ENCODE results near the gene ESYT1.
A peak's percentile ranks its signal among the peaks of the same experiment; 100 is the strongest.

ESYT1 gene

GRCh38 chr12:56129942-56130495 lies 2.0 kb downstream of the ESYT1 start:
- H3K36me3 ChIP-seq (ENCODE audit: control insufficient read depth, insufficient read depth, low read length) = peaks cover 49% of the 10 kb centered on the region
- peak overlapping the region; percentile 82 for H3K4me3 ChIP-seq (ENCODE audit: extremely low read depth, insufficient read depth, low read length, poor library complexity, severe bottlenecking)
- H3K4me1 ChIP-seq (ENCODE audit: control insufficient read depth, insufficient read depth, low read length, poor library complexity, severe bottlenecking) = peaks cover 21% of the 10 kb centered on the region
- no peak overlapping the region for H3K27ac ChIP-seq (ENCODE audit: low read depth, low read length, severe bottlenecking)
- no peaks in the 10 kb centered on the region for H3K9me3 ChIP-seq (ENCODE audit: control insufficient read depth, low read length)
- 84% methylated on average over 20 of the region's 22 CpGs for WGBS, 2 experiments (ENCODE audit: insufficient coverage in 2 of 2)

- 93% methylated on average over 3 of the region's 4 CpGs; no CpG with 5 or more reads in 1 of the 2 experiments for WGBS, 2 experiments (ENCODE audit: insufficient coverage in 2 of 2)
These were observed 2.8 kb downstream of the ESYT1 start for GRCh38 chr12:56130876-56131275.

GRCh38 chr12:56134897-56135296 lies 6.8 kb downstream of the ESYT1 start:
- Histone ChIP-seq H3K9me3 (ENCODE audit: control insufficient read depth, low read length) (no peaks in the 10 kb centered on the region), H3K4me1 (ENCODE audit: control insufficient read depth, insufficient read depth, low read length, poor library complexity, severe bottlenecking) (peaks cover 2% of the 10 kb centered on the region), H3K27ac (ENCODE audit: low read depth, low read length, severe bottlenecking) (no peak overlapping the region), H3K4me3 (ENCODE audit: extremely low read depth, insufficient read depth, low read length, poor library complexity, severe bottlenecking) (no peak overlapping the region), H3K36me3 (ENCODE audit: control insufficient read depth, insufficient read depth, low read length) (peaks cover 98% of the 10 kb centered on the region)
- 95 to 96% methylated on average over 3 to 4 of the region's 6 CpGs for WGBS, 2 experiments (ENCODE audit: insufficient coverage in 2 of 2)

More at GRCh38 chr12:56130876-56131275, 2.8 kb downstream of the ESYT1 start:
- Histone ChIP-seq H3K9me3 (ENCODE audit: control insufficient read depth, low read length) (no peaks in the 10 kb centered on the region), H3K36me3 (ENCODE audit: control insufficient read depth, insufficient read depth, low read length) (peaks cover 58% of the 10 kb centered on the region), H3K27ac (ENCODE audit: low read depth, low read length, severe bottlenecking) (no peak overlapping the region), H3K4me3 (ENCODE audit: extremely low read depth, insufficient read depth, low read length, poor library complexity, severe bottlenecking) (no peak overlapping the region), H3K4me1 (ENCODE audit: control insufficient read depth, insufficient read depth, low read length, poor library complexity, severe bottlenecking) (peaks cover 21% of the 10 kb centered on the region)

DNA sequence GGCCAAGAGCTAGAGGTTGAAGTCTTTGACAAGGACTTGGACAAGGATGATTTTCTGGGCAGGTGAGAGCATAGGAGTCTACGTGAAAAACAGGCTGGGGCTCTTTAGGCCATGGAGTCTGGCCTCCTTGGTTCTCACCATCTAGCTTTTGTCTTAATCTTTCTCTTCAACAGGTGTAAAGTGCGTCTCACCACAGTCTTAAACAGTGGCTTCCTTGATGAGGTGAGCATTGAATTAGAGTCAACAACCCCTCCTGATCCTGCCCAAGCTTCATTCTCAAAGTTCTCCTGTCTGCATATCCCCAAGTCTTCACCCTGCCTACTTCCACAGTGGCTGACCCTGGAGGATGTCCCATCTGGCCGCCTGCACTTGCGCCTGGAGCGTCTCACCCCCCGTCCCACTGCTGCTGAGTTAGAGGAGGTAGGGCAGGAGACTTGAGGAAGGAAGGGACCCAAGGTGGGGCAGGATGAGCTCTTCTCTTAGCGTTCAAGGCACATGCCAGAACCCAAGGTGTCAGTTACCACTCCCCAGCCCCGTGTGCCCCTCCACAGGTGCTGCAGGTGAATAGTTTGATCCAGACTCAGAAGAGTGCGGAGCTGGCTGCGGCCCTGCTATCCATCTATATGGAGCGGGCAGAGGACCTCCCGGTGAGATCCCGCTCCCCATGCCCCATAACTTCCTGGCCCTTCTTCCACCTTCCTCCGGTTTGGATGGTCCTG lies 9.9 kb downstream of the ESYT1 start:
- no peaks in the 10 kb centered on the region for H3K9me3 ChIP-seq (ENCODE audit: control insufficient read depth, low read length)
- no peaks in the 10 kb centered on the region for H3K4me1 ChIP-seq (ENCODE audit: control insufficient read depth, insufficient read depth, low read length, poor library complexity, severe bottlenecking)
- no peak overlapping the region for H3K27ac ChIP-seq (ENCODE audit: low read depth, low read length, severe bottlenecking)
- H3K36me3 ChIP-seq (ENCODE audit: control insufficient read depth, insufficient read depth, low read length) = peaks cover 99% of the 10 kb centered on the region
- no peak overlapping the region for H3K4me3 ChIP-seq (ENCODE audit: extremely low read depth, insufficient read depth, low read length, poor library complexity, severe bottlenecking)
- WGBS, 2 experiments (ENCODE audit: insufficient coverage in 2 of 2) = 96% methylated on average over 8 to 9 of the region's 14 CpGs

GRCh38 chr12:56141946-56142784 lies 14.1 kb downstream of the ESYT1 start:
- no peaks in the 10 kb centered on the region for H3K9me3 ChIP-seq (ENCODE audit: control insufficient read depth, low read length)
- no peak overlapping the region for H3K4me3 ChIP-seq (ENCODE audit: extremely low read depth, insufficient read depth, low read length, poor library complexity, severe bottlenecking)
- H3K4me1 ChIP-seq (ENCODE audit: control insufficient read depth, insufficient read depth, low read length, poor library complexity, severe bottlenecking) = no peaks in the 10 kb centered on the region
- 89 to 94% methylated on average over 12 to 13 of the region's 19 CpGs for WGBS, 2 experiments (ENCODE audit: insufficient coverage in 2 of 2)
- H3K36me3 ChIP-seq (ENCODE audit: control insufficient read depth, insufficient read depth, low read length) = peaks cover 83% of the 10 kb centered on the region
- no peak overlapping the region for H3K27ac ChIP-seq (ENCODE audit: low read depth, low read length, severe bottlenecking)

DNA sequence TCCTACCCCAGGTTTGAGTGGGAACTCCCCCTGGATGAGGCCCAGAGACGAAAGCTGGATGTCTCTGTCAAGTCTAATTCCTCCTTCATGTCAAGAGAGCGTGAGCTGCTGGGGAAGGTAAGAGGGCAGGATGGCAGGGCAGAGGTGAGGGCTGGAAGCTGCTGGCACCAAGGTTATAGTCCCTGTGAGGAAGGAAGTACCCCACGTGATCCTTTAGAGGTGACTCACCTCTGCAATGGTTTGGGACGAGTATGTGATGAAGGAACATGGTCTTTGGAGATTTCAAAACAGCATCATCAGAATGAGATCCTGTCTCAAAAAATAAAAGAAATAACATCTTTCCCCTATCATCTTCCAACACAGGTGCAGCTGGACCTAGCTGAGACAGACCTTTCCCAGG lies 15.2 kb downstream of the ESYT1 start:
- H3K36me3 ChIP-seq (ENCODE audit: control insufficient read depth, insufficient read depth, low read length) = peaks cover 73% of the 10 kb centered on the region
- H3K4me3 ChIP-seq (ENCODE audit: extremely low read depth, insufficient read depth, low read length, poor library complexity, severe bottlenecking) = no peak overlapping the region
- no peaks in the 10 kb centered on the region for H3K4me1 ChIP-seq (ENCODE audit: control insufficient read depth, insufficient read depth, low read length, poor library complexity, severe bottlenecking)
- no peaks in the 10 kb centered on the region for H3K9me3 ChIP-seq (ENCODE audit: control insufficient read depth, low read length)
- no peak overlapping the region for H3K27ac ChIP-seq (ENCODE audit: low read depth, low read length, severe bottlenecking)
- 94 to 95% methylated on average over 3 of the region's 4 CpGs for WGBS, 2 experiments (ENCODE audit: insufficient coverage in 2 of 2)

- Histone ChIP-seq H3K36me3 (ENCODE audit: control insufficient read depth, insufficient read depth, low read length) (peaks cover 66% of the 10 kb centered on the region), H3K4me3 (ENCODE audit: extremely low read depth, insufficient read depth, low read length, poor library complexity, severe bottlenecking) (no peak overlapping the region), H3K9me3 (ENCODE audit: control insufficient read depth, low read length) (no peaks in the 10 kb centered on the region), H3K4me1 (ENCODE audit: control insufficient read depth, insufficient read depth, low read length, poor library complexity, severe bottlenecking) (no peaks in the 10 kb centered on the region), H3K27ac (ENCODE audit: low read depth, low read length, severe bottlenecking) (no peak overlapping the region)
- 88 to 99% methylated on average over 6 to 8 of the region's 8 CpGs for WGBS, 2 experiments (ENCODE audit: insufficient coverage in 2 of 2)
These were observed 15.8 kb downstream of the ESYT1 start for GRCh38 chr12:56143870-56144269.

GRCh38 chr12:56145217-56145616 lies 17.1 kb downstream of the ESYT1 start:
- Histone ChIP-seq H3K27ac (ENCODE audit: low read depth, low read length, severe bottlenecking) (no peak overlapping the region), H3K9me3 (ENCODE audit: control insufficient read depth, low read length) (no peaks in the 10 kb centered on the region), H3K4me1 (ENCODE audit: control insufficient read depth, insufficient read depth, low read length, poor library complexity, severe bottlenecking) (no peaks in the 10 kb centered on the region), H3K4me3 (ENCODE audit: extremely low read depth, insufficient read depth, low read length, poor library complexity, severe bottlenecking) (no peak overlapping the region), H3K36me3 (ENCODE audit: control insufficient read depth, insufficient read depth, low read length) (peaks cover 53% of the 10 kb centered on the region)
- 86 to 100% methylated on average over 1 to 2 of the region's 3 CpGs for WGBS, 2 experiments (ENCODE audit: insufficient coverage in 2 of 2)

- Histone ChIP-seq H3K9me3 (ENCODE audit: control insufficient read depth, low read length) (no peaks in the 10 kb centered on the region), H3K27ac (ENCODE audit: low read depth, low read length, severe bottlenecking) (no peak overlapping the region), H3K4me1 (ENCODE audit: control insufficient read depth, insufficient read depth, low read length, poor library complexity, severe bottlenecking) (no peaks in the 10 kb centered on the region), H3K4me3 (ENCODE audit: extremely low read depth, insufficient read depth, low read length, poor library complexity, severe bottlenecking) (no peak overlapping the region), H3K36me3 (ENCODE audit: control insufficient read depth, insufficient read depth, low read length) (peaks cover 38% of the 10 kb centered on the region)
- WGBS, 2 experiments (ENCODE audit: insufficient coverage in 2 of 2) = 97% methylated on average over 6 to 8 of the region's 13 CpGs
These were observed 18.7 kb downstream of the ESYT1 start for GRCh38 chr12:56146492-56147460.

GRCh38 chr12:56150563-56150962 lies 22.5 kb downstream of the ESYT1 start:
- Histone ChIP-seq H3K9me3 (ENCODE audit: control insufficient read depth, low read length) (no peaks in the 10 kb centered on the region), H3K36me3 (ENCODE audit: control insufficient read depth, insufficient read depth, low read length) (peaks cover 15% of the 10 kb centered on the region), H3K4me1 (ENCODE audit: control insufficient read depth, insufficient read depth, low read length, poor library complexity, severe bottlenecking) (peaks cover 10% of the 10 kb centered on the region), H3K27ac (ENCODE audit: low read depth, low read length, severe bottlenecking) (no peak overlapping the region), H3K4me3 (ENCODE audit: extremely low read depth, insufficient read depth, low read length, poor library complexity, severe bottlenecking) (no peak overlapping the region)
- WGBS, 2 experiments (ENCODE audit: insufficient coverage in 2 of 2) = 100% methylated on average over 1 of the region's 3 CpGs; no CpG with 5 or more reads in 1 of the 2 experiments
